HS-27A (cell line): ENCODE data around the gene OPCML.

ENCODE experiments used
- DNase-seq: peaks from one replicate; pipeline ENCODE4 v3.0.0-alpha.2; 2012; ENCODE audit warnings: low read depth, missing footprints

OPCML gene

DNA sequence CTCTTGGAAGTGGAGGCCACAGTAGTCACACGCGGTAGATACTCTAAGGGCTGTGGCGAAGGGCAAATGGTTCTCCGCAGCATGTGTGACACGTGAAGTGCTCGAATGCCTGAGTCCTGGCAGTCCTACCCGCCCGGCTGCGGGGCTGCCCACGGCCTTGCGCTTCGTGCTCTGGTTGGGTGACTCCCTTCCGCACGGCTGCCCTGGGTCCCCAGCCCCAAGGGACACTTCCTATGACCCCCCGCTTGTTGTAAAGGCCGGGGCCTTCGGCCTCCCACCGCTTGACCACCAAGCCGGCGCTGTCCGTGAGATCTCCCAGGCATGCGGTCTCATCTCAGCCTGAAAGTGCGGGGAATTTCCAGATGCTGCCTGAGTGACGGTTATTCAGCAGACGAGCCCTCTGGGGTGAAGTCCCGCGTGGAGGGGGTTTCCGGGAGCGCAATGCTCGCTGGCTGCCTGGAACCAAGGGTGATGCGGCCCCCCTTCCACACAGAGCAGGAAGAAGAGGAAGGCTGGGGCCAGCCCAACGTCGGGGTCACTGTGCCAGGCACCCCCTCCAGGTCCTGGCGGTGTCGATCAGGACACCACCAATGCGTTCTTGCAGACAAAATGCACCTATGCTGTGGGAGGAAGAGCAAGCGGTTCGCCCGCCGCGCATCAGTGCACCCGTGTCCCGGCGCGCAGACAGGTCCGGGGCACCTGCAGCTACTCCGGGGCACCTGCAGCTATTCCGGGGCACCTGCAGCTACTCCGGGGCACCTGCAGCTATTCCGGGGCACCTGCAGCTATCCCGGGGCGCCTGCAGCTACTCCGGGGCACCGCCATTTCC is 171.2 kb downstream of the OPCML start:
- DNase-seq = no peak

DNA sequence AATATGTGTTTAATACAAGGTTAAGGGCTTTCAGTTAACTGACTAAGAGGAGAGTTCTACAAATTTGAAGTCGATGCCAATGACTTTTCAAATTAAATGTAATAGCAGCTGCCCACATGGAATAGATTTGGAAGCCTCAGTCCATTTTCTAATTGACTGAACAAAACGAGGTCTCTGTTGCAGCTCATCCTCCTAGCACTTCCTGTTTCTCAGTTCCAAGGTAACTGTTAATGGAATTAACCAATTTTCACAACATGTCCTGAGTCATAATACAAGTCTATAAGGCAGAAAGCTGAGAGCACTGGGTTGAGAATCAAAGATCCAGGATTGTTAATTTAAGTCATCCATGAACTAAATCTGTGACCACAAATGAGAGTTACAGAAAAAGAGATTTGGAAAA is 177.2 kb downstream of the OPCML start:
- DNase-seq = no peak

DNA sequence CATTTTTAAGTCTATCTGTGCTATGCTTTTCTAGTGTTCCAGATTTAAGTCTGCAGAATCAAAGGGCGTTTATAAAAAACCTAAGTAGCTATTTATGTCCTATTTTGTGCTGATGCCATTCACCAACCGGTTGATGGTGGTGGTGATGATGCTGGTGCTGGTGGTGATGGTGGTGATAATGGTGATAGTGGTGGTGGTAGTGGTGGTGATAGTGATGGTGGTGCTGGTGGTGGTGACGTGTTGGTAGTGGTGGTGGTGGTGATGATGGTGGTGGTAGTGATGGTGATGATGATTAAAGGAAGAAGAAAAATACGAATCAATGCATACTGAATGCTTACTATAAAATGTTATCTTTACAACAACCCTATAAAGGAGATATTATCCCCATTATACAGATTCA is 178.2 kb downstream of the OPCML start:
- no peak for DNase-seq

DNA sequence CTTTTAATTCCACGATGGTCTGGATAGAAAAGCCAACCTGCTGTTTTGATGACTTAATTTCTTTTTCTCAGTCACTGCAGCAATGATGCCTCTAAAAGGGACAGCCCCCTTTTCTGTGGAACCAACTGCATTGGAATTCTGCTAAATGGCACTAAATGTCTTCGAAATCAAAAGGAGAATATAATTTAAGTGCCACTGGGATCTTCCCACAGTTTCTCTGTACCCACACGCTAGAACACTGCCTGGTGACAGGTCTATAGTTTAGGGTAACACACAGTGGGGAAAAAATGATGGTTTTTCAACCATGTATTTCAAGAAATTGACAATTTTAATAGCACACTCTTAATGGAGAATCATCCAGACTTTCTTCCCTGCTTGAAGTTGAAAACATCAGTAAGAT is 182.3 kb downstream of the OPCML start:
- no peak for DNase-seq

DNA sequence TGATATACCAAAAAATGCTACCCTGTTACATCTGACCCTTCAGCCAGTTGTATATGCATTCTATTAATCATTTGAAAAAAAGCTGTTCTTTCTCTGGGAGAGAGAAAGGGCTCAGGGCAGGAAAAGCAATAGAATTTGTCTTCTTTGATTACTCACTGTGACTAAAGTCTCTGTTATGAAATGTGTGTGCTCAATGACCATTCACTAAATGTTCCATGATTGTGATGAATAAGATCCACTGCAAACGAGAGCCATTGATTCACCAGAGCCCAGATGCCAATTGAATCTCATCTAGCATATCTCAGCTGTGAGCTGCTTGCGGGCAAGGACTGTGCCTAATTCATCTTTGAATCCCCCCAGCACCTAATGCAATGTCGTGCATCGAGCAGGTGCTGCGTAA is 184.3 kb downstream of the OPCML start:
- DNase-seq = no peak

DNA sequence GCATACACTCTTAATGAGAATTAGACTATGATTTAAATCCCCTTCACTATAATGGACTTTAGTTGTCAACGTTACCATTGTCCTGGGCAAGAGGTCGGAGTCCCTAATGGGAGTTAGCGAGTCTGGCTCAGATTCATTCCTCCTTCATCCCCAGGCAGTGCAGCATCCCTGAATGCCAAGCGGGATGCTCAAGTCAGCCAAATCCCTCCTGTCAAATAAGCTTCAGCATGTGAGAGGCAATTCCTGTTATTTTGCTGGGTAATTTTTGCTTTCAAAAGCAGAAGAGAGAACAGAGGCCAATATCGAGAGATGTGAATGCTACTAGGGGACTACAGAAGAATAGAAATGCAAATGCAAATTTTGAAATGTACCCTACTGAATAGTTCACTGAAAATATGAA is 186.2 kb downstream of the OPCML start:
- no peak for DNase-seq

DNA sequence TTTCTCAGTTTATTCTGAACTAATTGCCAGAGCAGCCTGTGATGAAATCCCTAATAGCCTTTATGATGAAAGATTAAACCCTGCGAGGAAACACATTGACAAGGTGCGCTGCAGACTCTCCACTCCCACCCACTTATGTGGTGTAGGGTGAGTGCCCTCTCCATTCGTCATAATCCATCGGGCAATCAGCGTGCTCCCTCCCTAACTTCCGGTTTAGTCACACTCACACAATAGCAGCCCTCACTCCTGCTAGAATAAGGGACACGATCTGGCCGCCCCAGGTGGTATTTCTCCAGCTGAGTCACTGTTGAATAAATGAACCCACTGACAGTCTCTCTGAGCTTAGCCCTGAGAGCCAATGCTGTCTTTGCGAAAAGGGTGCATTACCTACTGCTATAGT is 188.3 kb downstream of the OPCML start:
- no peak for DNase-seq

DNA sequence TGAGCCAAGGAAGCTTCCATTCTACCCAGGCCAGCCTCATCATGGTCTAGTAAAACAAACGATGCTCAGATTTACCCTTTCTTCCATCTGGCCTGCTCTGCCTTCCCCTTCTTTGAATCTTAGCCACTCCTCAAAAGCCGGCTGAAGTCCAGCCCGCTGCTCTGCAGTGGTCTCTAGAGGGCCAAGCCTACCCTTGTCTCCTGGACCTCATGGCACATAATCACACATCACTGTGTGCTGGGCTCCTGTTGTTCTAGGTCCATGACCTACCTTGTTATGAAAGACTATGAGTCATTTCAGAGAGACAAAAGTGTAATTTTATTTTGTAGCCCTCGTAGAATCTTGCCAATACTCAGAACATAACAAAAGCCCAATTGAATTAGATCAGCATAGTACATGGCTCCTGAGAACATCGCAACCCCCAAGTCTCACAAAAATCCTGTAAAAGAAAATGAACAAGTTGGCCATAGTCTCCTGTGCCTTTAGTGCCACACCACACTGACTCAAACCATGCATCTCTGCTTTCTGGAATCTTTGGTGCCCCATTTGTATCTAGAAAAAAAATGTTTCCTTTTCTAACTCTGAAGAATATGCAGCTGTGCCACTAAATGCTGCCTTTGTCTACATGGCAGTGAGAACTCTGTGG is 192.7 kb downstream of the OPCML start:
- no peak for DNase-seq

DNA sequence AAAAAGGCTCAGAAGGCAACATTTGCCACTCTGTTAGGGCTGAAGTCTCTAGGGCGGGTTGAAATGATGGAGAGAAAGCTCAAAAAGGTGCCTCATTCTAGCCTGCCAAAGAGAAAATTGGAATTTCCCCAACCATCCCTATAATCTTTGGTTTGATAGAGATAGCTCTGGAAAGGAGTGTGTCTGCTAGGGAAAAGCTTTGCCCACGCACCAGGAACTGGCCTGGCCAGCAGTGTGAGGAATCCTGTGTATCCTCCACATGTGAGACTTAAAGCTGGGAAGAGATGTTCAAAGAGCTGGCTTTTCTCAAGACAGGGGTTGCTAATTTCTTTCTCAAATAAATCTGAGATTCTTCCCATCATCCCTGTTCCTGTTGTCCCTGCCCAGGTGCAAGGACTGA is 193.7 kb downstream of the OPCML start:
- no peak for DNase-seq

DNA sequence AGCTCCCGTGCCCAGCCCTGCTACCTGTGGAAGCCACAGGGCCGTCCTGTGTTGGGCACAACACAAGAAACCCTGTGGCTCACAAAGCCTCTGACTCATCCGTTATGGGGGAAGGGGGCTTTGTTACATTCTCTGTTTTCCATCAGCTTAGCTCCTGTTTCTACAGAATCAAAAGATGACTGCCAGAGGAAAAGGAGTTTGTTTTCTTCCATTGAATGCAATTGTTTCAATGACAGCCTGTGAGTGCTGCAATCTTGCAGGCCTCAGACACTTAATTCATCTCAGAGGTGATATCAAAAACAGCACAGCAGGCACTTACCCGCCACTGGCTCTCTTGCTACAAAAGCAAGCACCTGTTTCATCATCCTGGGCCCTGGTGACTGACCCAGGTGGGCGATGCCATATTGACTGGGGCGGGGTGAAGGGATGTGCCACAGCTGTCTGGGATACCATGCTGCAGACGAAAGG is 194.3 kb downstream of the OPCML start:
- DNase-seq = no peak

DNA sequence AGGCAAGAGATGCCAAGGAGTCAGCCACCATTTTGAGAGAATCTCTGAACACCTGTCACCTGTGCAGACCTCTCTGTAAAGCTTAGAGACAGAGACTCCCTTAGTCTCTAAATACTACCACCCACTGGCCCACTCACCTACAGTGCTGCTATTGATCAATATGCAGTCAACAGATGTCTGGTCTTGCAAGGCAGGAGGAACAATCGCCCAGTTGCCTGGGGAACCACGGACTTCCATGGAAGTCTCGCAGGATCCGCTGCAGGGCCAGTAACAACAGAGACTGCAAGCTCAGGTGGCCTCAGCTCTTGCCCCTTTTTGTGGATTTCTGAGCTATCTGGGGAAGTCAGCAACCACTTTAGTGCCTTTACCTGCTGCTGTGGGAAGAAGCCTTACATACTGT is 195.1 kb downstream of the OPCML start:
- no peak for DNase-seq

DNA sequence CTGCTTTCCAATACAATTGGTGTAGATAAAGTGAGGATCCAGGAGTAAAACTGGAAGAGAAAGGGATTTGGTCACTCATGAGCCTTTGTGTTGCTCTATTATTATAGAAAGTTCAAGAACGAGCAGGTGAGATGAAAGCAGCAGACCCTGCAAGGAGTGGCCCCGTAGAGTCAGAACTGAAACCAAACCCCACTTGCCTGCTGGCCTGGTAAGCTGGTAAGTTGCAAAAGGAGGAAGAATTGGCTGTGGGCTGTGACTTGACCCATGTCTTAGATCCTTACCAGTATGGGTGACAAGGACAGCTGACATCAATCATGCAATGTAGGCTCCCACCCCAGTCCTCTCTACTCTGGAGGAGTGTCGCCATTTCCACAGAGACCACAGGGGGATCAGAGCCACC is 201.3 kb downstream of the OPCML start:
- no peak for DNase-seq

DNA sequence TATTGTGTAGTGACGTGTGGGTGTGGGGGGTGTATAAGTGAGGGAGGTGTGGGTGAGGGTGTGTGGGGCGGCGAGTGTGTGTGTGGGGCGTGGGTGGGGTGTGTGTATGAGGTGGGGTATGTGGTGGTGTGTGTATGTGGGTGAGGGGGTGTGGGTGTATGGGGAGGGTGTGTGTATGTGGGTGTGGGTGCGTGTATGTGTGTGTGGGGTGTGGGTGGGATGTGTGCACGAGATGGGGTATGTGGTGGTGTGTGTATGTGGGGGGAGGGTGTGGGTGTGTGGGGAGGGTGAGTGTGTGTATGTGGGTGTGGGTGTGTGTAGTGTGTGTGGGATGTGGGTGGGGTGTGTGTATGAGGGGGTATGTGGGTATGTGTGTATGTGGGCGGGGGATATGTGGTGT is 205.5 kb downstream of the OPCML start:
- no peak for DNase-seq

DNA sequence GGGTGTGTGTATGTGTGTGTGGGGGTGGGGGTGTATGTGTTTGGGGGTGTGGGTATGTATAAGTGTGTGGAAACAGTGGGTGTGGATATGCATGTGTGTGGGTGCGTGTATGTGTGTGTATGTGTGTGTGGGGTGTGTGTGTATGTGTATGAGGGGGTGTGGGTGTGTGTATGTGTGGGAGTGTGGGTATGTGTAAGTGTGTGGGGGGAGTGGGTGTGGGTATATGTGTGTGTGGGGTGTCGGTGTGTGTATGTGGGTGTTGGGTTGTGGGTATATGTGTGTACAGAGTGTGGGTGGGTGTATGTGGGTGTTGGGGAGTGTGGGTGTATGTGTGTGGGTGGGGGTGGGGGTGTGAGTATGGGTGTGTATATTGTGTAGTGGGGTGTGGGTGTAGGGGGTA is 206.0 kb downstream of the OPCML start:
- DNase-seq = no peak

DNA sequence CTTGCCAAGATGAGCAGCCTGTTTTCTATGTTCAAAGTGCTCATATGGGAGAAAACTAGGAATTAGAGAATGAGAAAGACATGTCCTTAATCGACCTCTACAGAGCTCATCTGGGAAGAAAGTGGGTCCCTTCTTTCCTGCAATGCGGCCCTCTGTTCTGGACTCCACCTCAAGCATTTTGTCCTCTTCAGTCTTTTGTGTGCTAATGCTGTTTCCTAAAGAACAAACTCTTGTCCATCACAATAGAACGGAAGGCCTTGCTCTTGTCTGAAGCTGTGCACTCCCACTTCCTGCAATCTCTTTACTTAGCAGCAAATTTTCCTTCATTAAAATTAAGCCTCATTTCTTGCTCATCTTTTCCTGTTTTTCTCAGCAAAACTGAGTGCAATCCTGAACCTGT is 206.6 kb downstream of the OPCML start:
- DNase-seq = no peak

DNA sequence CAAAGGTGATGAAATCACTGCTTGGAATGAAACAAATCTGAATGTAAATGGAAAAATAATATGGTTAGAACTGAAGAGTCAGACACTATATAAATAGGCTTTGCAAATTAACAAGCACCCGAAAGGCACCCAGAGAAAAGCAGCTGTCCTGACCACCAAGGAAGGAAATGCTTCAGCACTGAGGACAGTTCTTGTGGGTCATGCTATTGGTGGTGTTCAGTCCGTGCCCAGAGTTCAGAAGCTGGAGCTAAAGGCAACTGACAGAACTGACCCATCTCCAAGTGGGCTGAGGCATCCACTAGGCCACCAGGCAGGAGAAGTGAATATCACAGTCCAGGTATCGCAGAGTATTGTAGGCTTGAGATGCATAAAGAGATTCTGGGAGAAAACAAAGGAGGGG is 208.9 kb downstream of the OPCML start:
- DNase-seq = no peak

DNA sequence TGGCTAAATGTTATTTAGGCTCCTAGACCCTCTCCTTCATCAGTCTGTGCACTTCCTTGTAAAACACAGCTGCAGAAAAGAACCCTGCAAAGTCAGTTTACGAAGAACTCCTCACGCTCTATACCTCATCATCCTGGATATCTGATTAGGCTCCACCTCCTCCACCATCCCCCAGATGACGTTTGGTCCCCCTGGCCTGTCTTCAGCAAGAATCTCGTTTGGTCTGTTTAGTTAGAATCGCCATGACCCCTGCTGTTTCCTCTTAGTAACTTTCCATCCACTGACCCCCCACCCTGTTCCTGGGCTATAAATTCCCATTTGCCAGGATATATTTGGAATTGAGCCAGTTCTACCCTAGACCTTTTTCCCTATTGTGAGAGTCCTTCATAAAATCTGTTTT is 214.1 kb downstream of the OPCML start:
- no peak for DNase-seq

DNA sequence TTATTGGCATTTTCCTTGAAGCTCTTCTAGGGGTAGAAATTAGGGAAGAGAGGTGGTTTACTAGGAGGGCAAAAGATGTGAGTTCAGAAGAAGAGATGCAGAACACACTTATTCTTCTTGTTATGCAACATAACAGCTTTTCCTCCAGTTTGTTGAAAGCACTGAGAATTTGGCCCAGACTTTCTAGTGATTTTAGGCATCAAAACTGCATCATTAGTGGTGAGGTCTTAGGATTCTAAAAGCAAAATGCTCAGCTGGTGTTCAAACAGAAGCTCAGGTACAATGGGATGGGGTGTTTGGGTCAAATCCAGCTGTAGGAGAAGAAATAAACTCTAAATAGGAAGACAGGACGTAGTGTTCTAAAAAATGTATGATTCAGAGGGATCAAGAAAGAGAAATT is 221.1 kb downstream of the OPCML start:
- DNase-seq = no peak

DNA sequence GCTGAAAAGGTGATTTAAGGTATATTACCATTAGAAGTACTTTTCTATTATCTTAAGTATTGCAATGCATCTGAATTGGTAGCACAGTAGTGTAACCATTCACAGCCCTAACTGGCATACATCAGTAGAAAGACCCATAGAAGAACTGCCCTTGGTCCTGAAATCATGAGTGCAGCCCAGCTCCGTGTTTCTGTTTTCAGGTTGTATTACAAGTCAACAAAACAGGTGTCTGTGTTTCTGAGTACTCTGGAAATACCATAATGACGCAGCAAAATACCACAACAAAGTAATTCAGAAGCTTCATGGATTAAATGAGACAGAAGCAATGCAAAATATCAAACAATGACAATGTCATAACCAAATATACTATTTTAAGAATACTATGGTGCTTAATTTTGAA is 226.3 kb downstream of the OPCML start:
- no peak for DNase-seq

DNA sequence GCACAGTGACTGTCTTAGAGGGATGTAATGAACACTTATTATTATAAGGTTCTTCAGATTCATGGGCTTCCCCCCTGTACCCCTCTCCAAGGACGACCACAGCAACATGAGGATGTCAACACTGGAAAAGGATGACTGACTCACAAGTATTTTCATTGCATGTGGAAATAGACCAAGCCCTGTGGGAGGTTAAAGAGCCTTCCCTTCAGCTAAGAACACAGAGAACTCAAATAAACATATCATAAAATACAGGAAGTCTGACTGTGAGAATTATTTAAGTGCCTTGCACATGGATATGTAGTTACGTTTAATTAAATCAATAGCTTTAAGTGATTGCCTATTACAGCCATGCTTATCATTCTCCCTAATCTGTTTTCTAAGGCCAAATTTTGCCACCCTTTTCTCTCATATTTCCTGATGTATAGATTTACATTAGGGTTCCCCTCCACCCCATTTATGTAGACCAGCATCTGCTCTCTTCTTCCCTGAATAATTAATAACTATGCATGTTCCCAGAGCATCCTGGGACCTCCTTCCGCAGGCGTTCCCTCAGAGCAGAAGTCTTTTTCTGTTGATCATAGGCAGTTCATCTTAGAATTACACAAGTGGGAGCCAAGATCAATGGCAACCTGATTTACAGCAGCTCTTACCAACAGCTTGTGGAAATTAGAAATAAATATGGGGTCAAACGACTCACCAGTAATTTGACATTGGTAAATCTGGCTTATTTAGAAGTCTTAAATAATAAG is 226.9 kb downstream of the OPCML start:
- DNase-seq = no peak

DNA sequence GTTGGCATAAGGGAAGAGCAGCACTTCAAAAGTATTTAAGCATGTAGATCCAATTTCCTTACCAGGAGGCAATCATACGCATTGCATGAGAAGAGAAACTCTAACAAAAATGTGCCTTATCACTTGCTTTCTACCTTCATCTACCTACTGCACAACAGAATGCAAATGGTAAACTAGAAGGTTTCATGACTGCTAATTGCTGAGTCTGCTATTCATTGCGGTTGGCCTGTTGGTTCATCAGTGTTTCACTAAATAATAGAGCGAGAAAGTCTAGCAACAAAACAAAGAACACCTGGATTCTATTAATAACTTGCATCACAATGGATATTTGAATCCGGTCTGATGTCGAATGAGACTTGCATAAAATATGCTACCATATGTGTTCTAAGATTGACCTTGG is 229.0 kb downstream of the OPCML start:
- DNase-seq = no peak

DNA sequence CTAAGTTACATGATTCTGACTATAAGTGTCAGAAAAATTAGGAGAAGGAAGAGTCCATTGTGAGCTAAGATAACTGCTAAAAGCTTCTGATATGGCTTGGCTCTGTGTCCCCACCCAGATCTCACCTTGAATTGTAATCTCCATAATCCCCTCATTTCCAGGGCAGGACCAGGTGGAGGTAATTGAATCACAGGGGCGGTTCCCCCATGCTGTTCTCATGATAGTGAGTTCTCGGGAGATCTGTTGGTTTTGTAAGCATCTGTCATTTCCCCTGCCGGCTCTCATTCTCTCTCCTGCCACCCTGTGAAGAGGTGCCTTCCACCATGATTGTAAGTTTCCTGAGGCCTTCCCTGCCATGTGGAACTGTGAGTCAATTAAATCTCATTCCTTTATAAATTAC is 230.2 kb downstream of the OPCML start:
- DNase-seq = no peak

DNA sequence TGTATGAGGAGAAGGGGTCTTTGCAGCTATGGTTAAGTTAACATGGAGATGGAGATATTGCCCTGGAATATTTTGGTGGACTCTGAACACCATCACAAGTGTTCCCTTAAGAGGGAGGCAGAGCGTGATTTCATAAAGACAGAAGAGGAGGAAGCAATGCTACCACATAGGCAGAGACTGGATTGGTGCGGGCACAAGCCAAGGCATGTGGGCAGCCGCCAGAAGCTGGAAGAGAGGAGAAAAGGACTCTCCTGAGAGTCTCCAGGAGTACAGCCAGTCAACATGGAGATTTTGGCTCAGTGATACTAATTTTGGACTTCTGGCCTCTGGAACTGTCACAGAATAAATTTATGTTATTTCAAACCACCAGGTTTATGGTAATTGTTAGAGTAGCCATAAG is 231.6 kb downstream of the OPCML start:
- DNase-seq = no peak
